GM19043 (cell line): Measurements from ENCODE around the gene PTPRM.

Experiments
- ATAC-seq: cut with Tn5 transposase; IDR thresholded peaks from one replicate; pipeline ENCODE4 v1.9.1; 2021; ENCODE audit warnings: low read depth; ENCODE audit not compliant: unreplicated experiment

PTPRM gene

DNA sequence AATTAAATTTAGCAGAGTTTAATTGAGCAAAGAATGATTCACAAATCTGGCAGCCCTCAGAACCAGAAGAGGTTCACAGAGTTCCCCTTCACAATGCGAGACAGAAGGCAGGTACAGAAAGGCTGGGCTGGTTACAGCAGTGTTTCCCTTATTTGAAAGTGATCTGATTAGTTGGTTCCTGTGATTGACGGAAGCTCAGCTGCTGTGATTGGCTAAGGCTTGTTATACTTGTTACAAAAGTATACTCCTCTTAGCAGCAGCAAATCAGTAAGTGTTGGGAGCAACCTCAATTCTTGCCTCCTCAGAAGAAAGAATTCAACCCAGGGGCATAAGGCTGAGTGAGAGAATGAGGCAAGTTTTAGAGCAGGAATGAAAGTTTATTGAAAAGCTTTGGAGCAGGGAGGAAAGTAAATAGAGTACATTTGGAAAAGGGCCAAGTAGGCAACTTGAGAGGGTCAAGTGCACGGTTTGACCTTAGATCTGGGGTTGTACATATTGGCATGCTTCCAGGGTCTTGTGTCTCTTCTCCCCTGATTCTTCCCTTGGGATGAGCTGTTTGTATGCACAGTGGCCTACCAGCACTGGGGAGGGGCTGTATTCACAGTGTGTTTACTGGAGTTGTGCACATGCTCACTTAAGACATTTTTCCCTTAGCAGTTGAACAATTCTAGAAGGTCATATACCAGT lies 610.4 kb downstream of the PTPRM start:
- ATAC-seq: no peak

DNA sequence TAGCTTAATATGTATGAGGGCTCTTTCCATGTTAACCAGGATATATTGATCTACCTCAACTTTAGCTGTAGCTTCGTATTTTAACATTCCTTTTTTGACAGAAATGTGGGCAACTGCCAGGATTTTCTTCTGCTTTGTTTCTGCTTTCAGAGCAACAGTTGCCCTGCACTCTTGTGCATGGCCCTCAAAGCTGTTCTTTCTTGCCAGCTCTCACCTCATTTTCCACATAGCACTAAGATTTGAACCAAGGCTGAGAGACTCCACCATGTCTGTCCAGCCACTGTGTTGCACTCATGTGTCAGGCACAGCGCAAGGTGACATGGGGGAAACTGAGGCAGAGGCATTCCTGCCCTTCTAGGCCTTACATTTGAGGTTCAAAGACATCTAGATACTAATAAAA lies 619.3 kb downstream of the PTPRM start:
- no peak for ATAC-seq

DNA sequence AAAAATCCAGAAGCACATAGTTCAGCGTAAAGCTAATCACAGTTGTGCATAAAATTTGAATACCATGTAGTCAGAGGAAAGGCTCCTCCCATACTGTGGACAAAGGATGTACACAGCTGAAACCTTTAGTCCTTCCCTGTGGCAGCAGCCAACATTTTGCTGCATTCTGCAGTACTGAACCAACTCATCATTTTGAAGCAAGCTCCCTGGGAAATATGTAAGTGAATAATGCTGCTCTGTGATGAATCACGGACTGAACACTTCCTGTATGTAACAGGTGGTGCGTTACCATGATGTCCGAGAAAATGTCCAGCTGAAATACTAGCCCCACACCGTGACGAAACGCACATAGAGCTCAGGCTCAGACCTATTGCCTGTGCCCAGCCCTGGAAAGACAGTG lies 621.1 kb downstream of the PTPRM start:
- ATAC-seq: no peak

DNA sequence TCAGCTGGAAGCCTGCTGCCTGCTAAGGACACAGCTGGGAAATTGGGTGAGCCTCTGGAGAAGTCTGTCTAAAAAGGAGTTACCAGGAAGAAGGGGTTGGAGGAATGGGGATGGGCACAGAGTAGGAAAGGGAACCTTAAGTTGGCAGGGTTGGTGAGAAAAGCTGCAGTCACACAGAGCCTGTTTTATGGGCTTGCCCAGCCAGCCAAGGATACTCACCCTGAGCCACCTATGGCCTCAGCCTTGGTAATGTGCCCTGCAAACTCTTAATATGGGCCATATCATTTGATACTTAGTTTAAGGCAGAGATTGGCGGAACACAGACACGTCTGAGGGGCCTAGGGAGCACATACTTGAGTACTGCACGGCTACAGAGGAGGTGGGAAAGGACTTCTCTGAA lies 623.9 kb downstream of the PTPRM start:
- ATAC-seq: no peak

DNA sequence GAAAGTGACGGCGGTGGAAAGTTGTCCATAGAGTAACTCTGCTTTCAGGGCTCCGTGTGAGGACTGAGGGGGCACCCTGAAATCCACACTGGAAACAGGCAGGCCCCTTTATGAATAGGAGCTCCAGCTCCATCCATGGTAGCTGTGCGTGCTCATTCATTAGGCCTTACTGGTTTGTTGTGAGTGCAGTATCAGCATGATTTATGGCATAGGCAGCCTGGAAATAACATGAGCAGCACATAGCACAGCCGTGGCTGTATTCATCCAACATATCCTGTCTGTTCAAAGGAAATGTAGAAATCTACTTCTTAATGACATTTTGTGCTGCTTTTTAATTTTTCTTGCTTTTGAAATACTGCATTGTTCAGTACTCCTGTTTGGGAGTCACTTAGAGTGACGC lies 627.3 kb downstream of the PTPRM start:
- ATAC-seq: no peak

DNA sequence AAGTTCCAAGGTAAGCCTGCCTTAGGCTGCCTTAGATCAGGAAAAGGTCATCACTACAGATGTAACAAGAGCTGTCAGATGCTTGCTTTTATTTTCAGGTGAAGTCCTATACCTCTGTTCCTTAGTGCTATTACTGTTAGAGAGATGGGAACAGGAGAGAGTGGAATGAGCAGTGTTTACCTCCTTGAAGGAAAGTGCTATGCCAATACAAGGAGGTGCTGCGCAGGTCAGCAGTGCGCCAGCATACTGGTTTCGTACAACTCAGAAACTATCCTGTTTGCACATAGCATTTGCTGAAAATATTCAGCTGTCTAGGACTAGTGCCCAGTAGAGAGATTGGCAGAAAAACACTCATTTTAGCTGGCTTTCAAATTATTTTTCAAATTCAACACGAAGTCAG lies 629.1 kb downstream of the PTPRM start:
- no peak for ATAC-seq

DNA sequence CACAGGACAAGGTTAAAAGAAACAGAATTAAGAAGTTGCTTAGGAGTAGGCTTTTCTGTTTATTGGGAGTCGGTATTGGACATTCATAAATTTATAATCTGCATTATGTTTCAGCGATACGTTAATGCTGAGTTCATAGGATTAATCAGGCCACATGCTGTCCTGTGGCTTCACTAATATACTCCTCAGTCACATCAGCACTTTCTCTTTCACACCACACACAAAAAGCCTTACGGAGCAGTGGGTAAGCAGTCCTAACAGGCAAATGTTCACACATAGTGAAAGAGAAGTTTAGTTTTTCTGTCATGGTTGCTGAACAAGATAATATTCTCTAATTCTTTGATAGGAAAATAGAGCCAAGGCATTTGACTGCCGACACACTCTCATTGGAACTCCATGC lies 630.4 kb downstream of the PTPRM start:
- no peak for ATAC-seq

DNA sequence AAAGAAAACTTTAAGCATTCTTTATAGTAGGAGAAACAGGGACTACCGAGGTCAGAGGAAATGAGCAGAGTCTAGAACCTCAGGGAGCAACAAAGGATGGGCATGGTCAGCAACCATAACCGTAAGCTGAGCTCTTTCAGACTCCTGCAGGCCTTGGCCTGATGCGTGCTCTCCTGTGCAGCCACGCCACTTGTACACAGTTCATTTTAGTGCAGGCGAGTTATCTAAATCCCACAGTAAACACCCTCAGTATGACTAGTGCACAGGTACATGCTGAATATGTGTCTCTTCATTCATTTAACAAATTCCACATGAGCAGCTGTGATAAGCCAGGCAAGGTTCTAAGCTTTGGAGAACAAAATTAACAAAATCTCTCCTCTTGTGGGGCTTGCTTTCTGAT lies 640.9 kb downstream of the PTPRM start:
- no peak for ATAC-seq

DNA sequence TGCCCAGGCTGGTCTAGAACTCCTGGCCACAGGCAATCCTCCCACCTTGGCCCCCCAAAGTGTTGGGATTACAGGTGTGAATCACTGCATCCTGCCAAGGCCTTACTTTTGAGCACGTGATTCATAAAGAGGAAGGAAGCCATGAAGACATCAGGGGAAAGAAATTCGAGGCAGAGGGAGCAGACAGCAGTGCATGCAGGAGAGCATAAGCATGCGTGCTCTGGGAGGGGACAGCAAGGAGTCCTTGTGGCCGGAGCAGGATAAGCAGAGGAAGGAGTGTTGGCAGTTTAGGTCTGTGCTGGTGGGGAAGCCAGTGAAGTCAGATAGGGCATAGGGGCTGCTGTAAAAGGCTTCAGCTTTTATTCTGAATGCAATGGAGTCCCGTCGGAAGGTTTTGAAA lies 641.6 kb downstream of the PTPRM start:
- no peak for ATAC-seq

DNA sequence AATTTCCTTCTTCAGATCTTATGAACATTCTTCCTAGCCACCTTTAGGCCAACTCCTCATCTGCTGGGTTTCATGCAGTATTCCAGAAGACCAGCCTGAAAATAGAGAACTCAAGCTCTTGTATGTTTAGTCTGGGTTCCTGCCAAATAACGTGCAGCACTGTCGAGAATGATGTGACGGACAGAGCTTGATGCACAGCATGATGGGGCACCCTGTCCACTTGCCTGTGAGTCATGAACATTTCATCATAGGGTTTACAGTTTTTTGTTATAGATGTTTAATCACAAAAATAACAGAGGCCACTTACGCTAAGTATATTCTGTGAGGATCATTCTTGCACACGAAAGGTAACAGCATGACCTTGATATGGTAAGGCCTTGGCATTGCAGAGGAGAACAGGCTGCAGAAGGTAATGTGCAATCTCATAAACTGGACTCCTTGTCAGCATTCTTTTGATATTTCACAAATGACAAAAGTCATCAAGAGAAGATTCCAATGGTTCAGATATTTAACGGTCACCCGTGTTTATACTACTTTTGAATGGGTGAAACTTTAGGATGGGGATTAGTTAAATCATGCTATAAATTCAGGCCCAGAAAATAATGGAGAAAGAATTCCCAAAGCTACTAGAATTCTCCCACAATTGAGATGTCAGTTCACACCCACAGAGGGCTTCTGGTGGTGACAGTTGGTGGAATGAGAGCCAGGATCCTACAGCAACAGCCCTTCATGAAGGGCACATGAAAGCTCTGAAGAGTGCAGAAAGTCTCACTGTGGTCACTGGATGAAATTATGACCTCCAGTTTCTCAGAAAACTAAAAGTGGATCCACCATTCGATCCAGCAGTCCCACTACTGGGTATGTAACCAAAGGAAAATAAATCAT lies 646.0 kb downstream of the PTPRM start:
- ATAC-seq: no peak

DNA sequence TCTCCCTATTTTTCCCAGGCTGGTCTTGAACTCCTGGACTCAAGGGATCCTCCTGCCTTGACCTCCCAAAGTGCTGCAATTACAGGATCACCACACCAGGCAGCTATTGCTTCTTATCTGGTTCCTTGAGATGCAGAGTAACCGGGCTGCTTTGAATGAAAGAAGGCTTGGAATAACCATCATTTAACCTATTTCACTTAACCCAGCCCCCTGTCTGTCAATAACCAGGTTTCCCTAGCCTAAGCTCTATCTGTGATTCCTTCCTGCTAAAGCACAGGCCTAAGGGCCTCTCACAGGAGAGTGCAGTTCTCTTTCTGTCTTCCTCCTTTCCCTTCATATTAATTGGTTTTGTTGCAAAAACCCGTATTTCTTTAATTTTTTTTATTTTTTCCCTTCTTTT lies 648.6 kb downstream of the PTPRM start:
- ATAC-seq: no peak

DNA sequence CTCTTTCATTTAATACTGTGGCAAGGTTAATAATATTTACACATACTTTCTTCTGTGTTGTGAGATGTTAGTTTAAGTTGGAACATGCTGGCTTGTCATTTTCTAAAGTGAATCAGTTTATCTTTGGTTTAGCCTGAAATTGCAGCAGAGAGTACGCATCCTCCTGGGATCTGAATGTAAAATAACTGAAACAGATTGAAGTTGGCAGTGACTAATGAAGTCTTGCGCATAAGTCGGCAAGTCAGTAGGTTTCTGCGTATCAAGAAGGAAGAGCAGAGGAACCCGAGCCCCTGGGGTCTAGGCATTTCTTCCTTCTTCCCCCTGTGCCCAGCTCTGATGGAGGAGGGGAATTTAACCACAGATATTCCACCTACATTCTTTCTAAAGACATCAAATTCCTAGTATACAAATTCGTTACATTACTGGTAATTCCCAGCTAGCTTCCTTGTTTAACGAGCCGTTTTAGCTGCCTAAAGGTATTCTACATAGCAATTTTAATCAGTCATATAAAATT lies 650.0 kb downstream of the PTPRM start:
- ATAC-seq: no peak

DNA sequence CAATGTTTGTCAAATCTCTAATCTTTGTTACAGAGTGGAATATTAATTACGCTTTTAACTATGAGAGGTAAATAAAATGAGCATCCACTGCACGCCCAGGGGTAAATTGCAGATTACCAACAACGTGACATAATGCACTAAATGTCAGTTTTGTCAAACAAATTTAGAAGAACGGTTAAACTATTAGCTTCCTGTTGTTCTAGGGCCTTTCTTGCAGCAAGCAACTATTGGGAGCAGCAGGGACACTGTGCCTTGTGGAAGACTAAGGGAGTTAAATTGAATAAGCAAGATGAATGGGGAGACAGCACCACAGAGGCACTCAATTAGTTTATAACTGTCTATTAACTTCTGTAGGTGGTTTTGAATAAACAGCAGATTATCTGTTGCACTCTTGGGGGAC lies 651.1 kb downstream of the PTPRM start:
- ATAC-seq: no peak

DNA sequence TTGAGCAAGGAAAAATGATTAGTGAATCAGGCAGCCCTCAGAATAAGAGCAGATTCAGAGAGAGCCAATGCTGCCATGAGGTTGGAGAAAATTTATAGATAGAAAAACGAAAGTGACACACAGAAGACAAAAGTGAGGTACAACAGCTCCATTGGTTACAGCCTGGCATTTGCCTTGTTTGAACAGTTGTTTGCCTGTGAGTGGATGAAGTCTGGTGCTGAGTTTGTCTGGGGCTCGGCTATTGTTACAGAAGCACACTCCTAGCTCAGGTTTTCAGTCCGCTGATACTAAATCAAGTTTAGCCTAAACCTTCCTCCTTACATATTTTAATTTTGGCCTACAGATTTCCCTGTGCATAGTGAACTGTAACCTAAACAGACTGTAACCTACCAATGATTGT lies 654.3 kb downstream of the PTPRM start:
- ATAC-seq: no peak

DNA sequence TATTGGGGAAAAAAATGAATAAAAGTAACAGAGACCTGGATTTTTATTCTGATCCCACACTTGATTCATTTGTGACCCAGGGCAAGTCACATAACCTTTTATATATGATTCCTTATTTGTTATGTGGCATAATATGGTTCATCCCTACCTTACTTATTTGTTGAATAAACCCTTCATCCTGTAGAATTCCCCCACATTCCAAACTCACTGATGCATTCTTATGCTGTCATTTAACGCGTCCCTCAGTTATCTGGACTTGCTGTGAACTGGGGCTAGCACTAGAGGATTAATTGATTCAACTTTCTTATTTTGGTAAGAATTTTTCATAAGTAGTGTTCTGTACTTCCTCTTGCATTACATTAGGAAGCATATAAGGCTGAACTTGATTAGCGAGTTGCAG lies 657.5 kb downstream of the PTPRM start:
- ATAC-seq: no peak

DNA sequence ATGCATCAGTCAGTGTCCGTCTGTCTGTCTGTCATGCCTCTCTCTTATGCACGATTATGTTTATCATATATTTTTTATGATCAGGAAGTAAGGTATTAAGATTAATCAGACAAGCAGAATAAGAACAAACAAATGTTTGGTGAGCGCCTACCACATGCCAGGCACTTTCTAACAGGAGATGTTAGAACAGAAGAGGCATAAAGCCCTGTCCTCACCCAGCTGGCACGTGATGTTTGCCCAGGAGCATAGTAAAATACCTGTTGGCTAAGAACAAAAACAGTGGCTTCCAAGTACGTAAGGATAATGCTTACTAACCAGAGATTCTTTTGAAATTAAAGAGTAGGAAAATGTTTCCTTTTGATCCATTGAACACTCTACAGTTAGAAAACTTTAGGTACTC lies 661.9 kb downstream of the PTPRM start:
- no peak for ATAC-seq

DNA sequence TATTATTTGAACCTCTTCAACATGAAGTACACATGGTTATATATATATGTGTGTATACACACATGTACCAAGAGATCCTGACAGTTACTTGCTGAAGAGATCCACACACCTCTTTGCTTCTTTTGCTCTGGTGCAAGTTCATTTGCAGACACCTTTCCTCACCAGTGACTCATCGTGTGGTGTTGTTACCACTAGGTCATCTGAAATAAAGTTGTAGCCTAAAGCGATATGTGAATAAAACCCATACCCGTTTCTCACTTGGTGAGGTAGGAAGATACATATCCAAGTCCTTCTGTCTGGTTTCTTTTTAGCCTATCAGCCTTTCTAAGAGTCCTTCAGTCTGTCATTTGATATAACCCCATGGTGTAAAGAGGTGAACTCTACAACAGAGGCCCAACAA lies 662.7 kb downstream of the PTPRM start:
- ATAC-seq: no peak

DNA sequence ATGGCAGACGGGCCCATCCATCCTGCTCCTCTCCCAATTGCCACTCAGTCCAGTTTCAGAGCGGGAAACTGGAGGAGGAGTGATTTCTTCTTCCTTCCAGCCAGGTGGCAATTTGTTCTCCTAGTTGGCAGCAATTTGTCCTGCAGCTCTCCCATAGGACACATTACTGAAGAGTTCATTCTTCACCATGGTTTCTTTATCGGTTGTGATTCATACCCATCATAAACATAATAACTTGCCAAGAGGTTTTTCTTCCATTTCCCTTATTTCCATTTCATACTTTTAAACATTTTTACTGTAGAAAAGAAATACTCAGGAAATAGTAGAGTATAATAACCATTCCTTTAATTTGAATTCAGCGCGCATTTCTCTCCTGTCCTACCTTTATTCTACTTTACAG lies 664.2 kb downstream of the PTPRM start:
- ATAC-seq: no peak

DNA sequence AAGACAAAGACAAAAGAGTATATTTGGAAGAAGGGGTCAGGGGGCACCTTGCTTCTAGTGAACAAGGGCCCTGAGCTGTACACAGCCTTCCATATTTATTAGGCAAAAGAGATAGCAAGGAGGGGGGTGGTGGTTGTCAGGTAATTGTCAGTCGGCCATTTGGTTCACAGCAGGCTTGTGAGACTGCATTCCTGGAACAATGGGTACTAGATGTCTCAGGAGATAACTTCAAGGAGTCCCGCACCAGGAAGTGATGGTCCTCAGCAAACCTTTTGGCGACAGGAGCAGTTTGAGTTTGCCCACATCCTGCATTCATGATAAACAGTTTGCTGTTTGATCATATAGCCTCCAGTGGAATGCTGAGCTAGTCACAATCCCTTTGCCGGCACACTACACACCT lies 665.7 kb downstream of the PTPRM start:
- no peak for ATAC-seq

DNA sequence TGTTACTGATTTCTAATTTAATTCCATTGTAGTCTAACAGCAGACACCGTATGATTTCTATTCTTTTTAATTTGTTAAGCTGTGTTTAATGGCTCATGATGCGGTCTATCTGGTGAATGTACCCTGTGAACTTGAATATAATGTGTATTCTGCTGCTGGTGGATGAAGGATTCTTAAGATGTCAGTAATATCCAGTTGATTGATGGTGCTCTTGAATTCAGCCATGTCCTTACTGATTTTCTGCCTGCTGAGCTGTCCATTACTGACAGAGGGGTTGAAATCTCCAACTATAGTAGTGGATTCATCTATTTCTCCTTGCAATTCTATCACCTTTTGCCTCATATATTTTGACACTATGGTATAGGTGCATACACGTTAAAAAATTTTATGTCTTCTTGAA lies 668.8 kb downstream of the PTPRM start:
- no peak for ATAC-seq

DNA sequence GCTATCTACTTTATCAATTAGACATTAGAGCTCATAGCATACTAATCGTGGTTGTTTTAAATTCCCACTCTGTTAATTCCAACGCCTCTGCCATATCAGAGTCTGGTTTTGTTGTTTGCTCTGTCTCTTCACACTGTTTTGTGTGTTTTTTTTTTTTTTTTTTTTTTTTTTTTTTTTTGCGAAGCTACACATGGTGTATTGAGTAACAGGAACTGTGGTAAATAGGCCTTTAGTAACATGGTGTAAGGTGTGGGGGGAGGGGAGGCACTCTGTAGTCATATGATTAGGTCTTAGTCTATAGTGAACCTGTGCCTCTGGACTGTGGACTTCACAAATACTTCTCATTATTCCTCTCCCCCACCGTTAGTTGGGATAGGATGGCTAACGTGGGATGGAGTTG lies 671.4 kb downstream of the PTPRM start:
- ATAC-seq: no peak

DNA sequence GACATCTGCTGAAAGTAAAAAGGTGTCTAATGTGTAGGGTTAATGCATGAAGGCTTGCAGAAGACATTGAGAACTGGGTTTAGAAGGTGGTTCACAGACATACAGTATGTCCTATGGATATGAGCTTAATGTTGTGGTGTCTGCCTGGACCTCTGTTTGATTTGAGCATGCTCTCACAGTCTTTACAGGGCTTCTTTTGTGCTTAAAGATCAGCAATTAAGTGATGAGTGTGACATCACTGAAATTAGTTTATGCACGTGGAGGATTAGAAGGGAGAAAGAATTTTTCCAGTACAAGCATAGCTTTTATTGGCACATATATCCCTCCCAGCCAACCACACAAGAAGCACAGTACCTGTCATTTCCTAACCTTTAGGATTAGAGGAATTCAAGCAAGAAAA lies 674.6 kb downstream of the PTPRM start:
- no peak for ATAC-seq
